BE2C (cell line): ENCODE results near the gene COQ2.

Experiments used
- DNase-seq: peaks from one replicate; pipeline ENCODE4 v3.0.0-alpha.2; 2020
- H3K27me3 ChIP-seq: fragments of 250-450 bp; sonication (Bioruptor Pico); 2 replicates; pipeline ENCODE4 v1.5.1; 2020; ENCODE audit warnings: mild to moderate bottlenecking
- H3K36me3 ChIP-seq: fragments of 250-450 bp; sonication (Bioruptor Pico); 2 replicates; pipeline ENCODE4 v1.5.1; 2020; ENCODE audit warnings: mild to moderate bottlenecking
- H3K4me1 ChIP-seq: fragments of 250-450 bp; sonication (Bioruptor Pico); 2 replicates; pipeline ENCODE4 v1.5.1; 2020
- H3K4me3 ChIP-seq: 2 replicates; pipeline ENCODE4 v1.5.1; 2011; ENCODE audit warnings: low read depth, low read length
- H3K9me3 ChIP-seq: fragments of 250-450 bp; sonication (Bioruptor Pico); 2 replicates; pipeline ENCODE4 v1.5.1; 2020
- CTCF ChIP-seq: IDR thresholded peaks from 2 replicates; pipeline ENCODE4 v1.5.1; 2012; ENCODE audit warnings: mild to moderate bottlenecking, low read depth, low read length

The COQ2 gene

GRCh38 chr4:83323136-83323535, 38.5 kb upstream of the COQ2 start:
- H3K36me3 ChIP-seq = no peaks in the 10 kb centered on the region
- H3K27me3 ChIP-seq = peaks cover 7% of the 10 kb centered on the region
- no peaks in the 10 kb centered on the region; the same call in 1 of the 2 replicates for H3K9me3 ChIP-seq
- no peak overlapping the region for H3K4me3 ChIP-seq
- H3K4me1 ChIP-seq = no peaks in the 10 kb centered on the region
- no peak for TF ChIP-seq CTCF
- DNase-seq = no peak

GRCh38 chr4:83320548-83320947, 36.0 kb upstream of the COQ2 start:
- H3K4me3 ChIP-seq = no peak overlapping the region
- no peaks in the 10 kb centered on the region for H3K4me1 ChIP-seq
- no peak for TF ChIP-seq CTCF
- peaks cover 14% of the 10 kb centered on the region for H3K27me3 ChIP-seq
- no peak for DNase-seq
- no peaks in the 10 kb centered on the region; the same call in 1 of the 2 replicates for H3K9me3 ChIP-seq
- no peaks in the 10 kb centered on the region for H3K36me3 ChIP-seq

DNA sequence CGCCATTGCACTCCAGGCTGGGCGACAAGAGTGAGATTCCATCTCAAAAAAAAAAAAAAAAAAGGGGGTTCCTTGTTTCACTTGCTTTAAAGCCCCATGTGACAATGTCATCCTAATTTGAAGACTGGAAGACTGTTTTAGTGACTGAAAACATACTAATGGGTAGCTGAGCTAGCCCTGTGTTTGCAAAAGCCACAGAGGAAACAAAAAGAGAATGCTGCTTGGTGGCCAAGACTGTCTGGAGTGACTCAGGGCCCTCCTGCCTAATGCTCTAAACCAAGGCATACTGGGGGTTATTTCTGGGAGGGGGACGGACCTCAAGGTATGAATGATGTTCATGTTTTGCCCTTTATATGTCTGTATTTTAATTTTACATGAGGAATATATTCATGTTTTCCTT, 34.1 kb upstream of the COQ2 start:
- Histone ChIP-seq H3K4me3 (no peak overlapping the region), H3K4me1 (no peaks in the 10 kb centered on the region), H3K36me3 (no peaks in the 10 kb centered on the region), H3K9me3 (no peaks in the 10 kb centered on the region; the same call in 1 of the 2 replicates), H3K27me3 (peaks cover 14% of the 10 kb centered on the region)
- DNase-seq = no peak
- no peak for TF ChIP-seq CTCF

GRCh38 chr4:83317671-83318070, 33.1 kb upstream of the COQ2 start:
- Histone ChIP-seq H3K27me3 (peaks cover 14% of the 10 kb centered on the region), H3K36me3 (no peaks in the 10 kb centered on the region), H3K9me3 (no peaks in the 10 kb centered on the region; the same call in 1 of the 2 replicates), H3K4me1 (no peaks in the 10 kb centered on the region), H3K4me3 (no peak overlapping the region)
- no peak for DNase-seq
- no peak for TF ChIP-seq CTCF

DNA sequence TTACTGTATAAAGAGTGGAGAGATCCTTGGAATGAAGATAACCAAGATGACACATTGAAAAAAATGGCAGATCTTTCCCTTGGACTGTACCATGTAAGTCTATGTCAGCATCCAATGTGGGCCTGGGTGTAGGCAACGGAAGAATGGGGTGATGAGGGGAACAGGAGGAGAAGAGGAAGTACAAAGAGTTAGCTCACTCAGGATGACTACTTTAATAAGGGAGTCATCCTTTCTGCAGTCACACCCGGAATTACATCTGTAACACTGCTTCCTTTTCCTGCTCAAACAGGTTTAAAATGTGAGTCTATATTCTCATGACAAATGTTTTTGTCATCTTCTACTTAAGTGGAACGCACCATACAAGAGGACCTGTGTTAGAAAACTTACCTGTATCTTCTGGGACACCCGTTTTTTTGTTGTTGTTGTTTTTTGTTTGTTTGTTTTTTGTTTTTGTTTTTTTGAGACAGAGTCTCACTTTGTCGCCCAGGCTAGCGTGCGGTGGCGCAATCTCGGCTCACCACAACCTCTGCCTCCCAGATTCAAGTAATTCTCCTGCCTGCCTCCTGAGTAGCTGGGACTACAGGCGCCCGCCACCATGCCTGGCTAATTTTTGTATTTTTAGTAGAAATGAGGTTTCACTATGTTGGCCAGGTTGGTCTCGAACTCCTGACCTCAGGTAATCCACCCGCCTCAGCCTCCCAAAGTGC, 32.0 kb upstream of the COQ2 start:
- no peaks in the 10 kb centered on the region; the same call in 1 of the 2 replicates for H3K9me3 ChIP-seq
- DNase-seq = no peak
- H3K27me3 ChIP-seq = peaks cover 14% of the 10 kb centered on the region
- H3K36me3 ChIP-seq = no peaks in the 10 kb centered on the region
- H3K4me1 ChIP-seq = no peaks in the 10 kb centered on the region
- TF ChIP-seq CTCF = no peak
- H3K4me3 ChIP-seq = no peak overlapping the region

GRCh38 chr4:83315341-83315870, 30.8 kb upstream of the COQ2 start:
- Histone ChIP-seq H3K36me3 (no peaks in the 10 kb centered on the region), H3K4me3 (no peak overlapping the region), H3K9me3 (no peaks in the 10 kb centered on the region; the same call in 1 of the 2 replicates), H3K4me1 (no peaks in the 10 kb centered on the region), H3K27me3 (peaks cover 14% of the 10 kb centered on the region)
- no peak for TF ChIP-seq CTCF
- DNase-seq = no peak
